GM12872 (cell line): Measurements from ENCODE around the gene CHP2.

Experiments
- TF ChIP-seq, protein P1 (sequence below): IDR thresholded peaks from 3 replicates; pipeline ENCODE4 v1.5.1; 2011; ENCODE audit warnings: low read depth, mild to moderate bottlenecking, low read length, moderate library complexity; ENCODE audit not compliant: insufficient read depth

Gene CHP2

GRCh38 chr16:23712976-23713375 is 41.9 kb upstream of the CHP2 start, which contains the start of gene ERN2:
ERN2 (minus strand) TSS chr16:23713222; CDS start chr16:23713187, 35 bp downstream.
- TF ChIP-seq, protein P1, sequence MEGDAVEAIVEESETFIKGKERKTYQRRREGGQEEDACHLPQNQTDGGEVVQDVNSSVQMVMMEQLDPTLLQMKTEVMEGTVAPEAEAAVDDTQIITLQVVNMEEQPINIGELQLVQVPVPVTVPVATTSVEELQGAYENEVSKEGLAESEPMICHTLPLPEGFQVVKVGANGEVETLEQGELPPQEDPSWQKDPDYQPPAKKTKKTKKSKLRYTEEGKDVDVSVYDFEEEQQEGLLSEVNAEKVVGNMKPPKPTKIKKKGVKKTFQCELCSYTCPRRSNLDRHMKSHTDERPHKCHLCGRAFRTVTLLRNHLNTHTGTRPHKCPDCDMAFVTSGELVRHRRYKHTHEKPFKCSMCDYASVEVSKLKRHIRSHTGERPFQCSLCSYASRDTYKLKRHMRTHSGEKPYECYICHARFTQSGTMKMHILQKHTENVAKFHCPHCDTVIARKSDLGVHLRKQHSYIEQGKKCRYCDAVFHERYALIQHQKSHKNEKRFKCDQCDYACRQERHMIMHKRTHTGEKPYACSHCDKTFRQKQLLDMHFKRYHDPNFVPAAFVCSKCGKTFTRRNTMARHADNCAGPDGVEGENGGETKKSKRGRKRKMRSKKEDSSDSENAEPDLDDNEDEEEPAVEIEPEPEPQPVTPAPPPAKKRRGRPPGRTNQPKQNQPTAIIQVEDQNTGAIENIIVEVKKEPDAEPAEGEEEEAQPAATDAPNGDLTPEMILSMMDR, result no peak

- TF ChIP-seq, protein P1, result no peak
These were observed 38.3 kb upstream of the CHP2 start for GRCh38 chr16:23716484-23716883.

DNA sequence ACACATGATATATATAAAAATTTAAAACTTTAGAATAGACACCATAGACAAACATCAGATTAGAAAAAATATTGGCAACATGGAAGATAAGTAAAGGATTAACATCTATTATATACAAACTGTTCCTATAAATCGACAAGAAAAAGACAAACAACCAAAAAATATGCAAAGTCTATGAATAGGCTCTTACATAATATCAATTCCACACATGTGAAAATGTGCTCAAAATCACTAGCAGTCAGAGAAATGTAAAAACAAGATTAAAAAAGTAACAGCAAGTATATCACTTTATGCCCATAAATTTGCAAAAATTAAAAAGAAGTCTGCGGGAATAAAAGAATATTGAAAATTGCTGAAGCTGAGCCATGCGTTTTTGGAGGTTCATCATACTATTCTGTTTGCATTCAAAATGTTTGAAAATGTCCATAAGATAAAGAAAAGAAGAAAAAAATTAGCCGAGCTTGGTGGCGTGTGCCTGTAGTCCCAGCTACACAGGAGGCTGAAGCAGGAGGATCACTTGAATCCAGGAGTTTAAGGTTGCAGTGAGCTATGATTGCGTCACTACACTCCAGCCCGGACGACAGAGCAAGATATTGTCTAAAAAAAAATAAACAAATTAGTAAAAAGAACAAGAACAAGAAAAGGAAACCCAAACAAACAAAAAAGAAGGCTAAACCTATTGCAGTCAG is 30.6 kb upstream of the CHP2 start:
- TF ChIP-seq, protein P1, result no peak

- TF ChIP-seq, protein P1, result no peak
These were observed 30.1 kb upstream of the CHP2 start for GRCh38 chr16:23724785-23725131.

DNA sequence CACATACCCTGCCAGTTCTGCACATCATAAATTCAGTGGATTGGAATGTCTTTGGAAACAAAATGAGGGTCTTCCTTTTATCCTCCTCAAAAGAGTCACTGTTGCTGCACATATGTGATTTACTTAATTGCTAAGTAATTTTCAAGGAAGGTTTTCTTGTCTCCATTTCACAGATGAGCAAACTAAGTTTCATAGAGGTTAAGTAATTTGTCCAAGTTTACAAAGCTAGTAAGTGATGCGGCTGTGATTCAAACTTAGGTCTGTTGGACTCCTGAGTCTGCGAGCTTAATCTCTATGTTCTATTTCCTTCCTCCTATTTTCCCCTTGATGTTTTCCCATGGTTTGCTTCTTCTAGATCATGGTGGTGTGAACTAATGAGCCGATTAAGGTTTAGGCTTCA is 28.1 kb upstream of the CHP2 start:
- TF ChIP-seq, protein P1, result no peak

GRCh38 chr16:23728112-23728477 is 26.7 kb upstream of the CHP2 start:
- TF ChIP-seq, protein P1, result no peak

DNA sequence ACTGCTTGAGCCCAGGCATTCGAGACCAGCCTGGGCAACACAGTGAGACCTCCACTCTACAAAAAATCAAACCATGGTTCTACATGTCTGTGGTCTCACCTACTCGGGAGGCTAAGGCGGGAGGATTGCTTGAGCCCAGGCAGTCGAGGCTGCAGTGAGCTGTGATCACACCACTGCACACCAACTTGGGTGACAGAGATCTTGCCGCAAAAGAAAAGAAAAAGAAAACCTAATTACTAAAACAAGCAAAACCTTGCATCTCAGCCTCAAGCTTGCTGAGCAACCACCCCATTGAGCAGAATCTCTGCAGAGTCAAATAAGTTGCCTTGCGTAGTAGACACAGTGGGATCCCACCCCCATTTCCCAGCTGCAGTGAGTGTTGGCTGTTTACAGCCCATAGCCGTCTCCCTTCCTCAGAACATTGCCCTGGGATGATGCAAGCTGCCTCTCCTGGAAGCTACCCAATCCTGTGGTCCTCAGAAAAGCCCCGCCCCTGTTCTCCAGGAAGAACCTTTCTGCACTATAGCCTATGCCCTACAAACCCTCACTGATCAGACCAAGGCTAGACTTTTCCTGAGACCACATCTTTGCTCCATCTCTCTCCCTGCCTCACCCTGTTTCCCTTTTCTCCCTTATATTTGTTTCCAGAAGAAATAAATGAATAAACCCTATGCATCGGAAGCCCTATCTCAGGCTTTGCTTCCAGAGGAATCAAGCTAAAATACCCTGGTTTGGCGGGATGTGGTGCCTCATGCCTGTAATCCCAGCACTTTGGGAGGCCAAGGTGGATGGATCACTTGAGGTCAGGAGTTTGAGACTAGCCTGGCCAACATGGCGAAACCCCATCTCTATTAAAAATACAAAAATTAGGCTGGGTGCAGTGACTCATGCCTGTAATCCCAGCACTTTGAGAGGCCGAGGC is 25.1 kb upstream of the CHP2 start:
- TF ChIP-seq, protein P1, result no peak
